Measurements from ENCODE around the gene ACTRT1.

- TF ChIP-seq CTCF (IDR thresholded peaks at IDR 0.05; ENCODE audit: insufficient read depth, low read depth, low read length) (no peak), EZH2 (IDR thresholded peaks at IDR 0.05; ENCODE audit: insufficient read depth, low read length) (no peak)
Observed at GRCh38 chrX:128052303-128052702, at the start of gene ACTRT1.
